HepG2 (cell line): Measurements from ENCODE around the gene MAPK10. TPM values are rescaled to one million over a fixed set of nuclear protein-coding genes. Genes with fewer than 3 reads are reported as not detected.

Experiments used
- HMGA1 ChIP-seq: sonication (generic); formaldehyde crosslinking; conservative IDR thresholded peaks from 2 replicates; pipeline ENCODE4 v1.4.0; 2020; ENCODE audit warnings: missing genetic modification reagents
- KMT2A ChIP-seq: sonication (generic); formaldehyde crosslinking; IDR thresholded peaks from 2 replicates; pipeline ENCODE4 v1.4.0; 2020; ENCODE audit warnings: missing genetic modification reagents
- NFKBIZ ChIP-seq: IDR thresholded peaks from 2 replicates; pipeline ENCODE4 v1.6.1; 2018; ENCODE audit warnings: missing genetic modification reagents, missing compliant biosample characterization
- ZNF230 ChIP-seq: sonication (generic); formaldehyde crosslinking; IDR thresholded peaks from 2 replicates; pipeline ENCODE4 v1.4.0; 2020; ENCODE audit warnings: mild to moderate bottlenecking, missing genetic modification reagents
- ZNF33A ChIP-seq: sonication (generic); formaldehyde crosslinking; IDR thresholded peaks from 2 replicates; pipeline ENCODE4 v1.5.1; 2020; ENCODE audit warnings: missing genetic modification reagents, mild to moderate bottlenecking, moderate library complexity, borderline replicate concordance
- ZNF451 ChIP-seq: sonication (generic); formaldehyde crosslinking; IDR thresholded peaks from 2 replicates; pipeline ENCODE4 v1.5.0; 2020; ENCODE audit warnings: mild to moderate bottlenecking, missing genetic modification reagents
- ZNF879 ChIP-seq: sonication (generic); formaldehyde crosslinking; IDR thresholded peaks from 2 replicates; pipeline ENCODE4 v1.8.1; 2023; ENCODE audit warnings: missing genetic modification reagents
- polyA plus RNA-seq, 8 experiments: library from polyadenylated mRNA; depleted of rRNA in 3 of 8; stranded (reverse) in 7 of 8; unstranded in 1 of 8; fragments of >200 nt; fragmentation: Illumina TruSeq in 4 of 8; extraction: Trizol in 4 of 8; gene quantifications; 2 replicates each; pipeline versions ENCODE4 v1.2.1 to v1.2.3, GENCODE V29; 2011 to 2016; ENCODE audit warnings: low read depth in 4 of 8, missing spikeins in 1 of 8, mixed read lengths in 1 of 8; ENCODE audit not compliant: insufficient read depth in 1 of 8
- total RNA-seq, 5 experiments: library from RNA; depleted of rRNA; stranded (reverse); fragments of >200 nt; fragmentation: Illumina TruSeq; extraction: Trizol; gene quantifications; 2 replicates each; pipeline ENCODE4 v1.2.3, GENCODE V29; 2016; ENCODE audit warnings: low read depth in 1 of 5
- TF ChIP-seq, protein P1 (sequence below): sonication (generic); formaldehyde crosslinking; IDR thresholded peaks from 2 replicates; pipeline ENCODE4 v1.5.1; 2020; ENCODE audit warnings: mild to moderate bottlenecking, missing genetic modification reagents, borderline replicate concordance
- TF ChIP-seq, protein P2 (sequence below): conservative IDR thresholded peaks from 2 replicates; pipeline ENCODE4 v1.6.1; 2018; ENCODE audit warnings: missing genetic modification reagents
- TF ChIP-seq, protein P3 (sequence below): IDR thresholded peaks from 2 replicates; pipeline ENCODE4 v1.6.1; 2016; ENCODE audit warnings: missing compliant biosample characterization, missing genetic modification reagents, borderline replicate concordance
- TF ChIP-seq, protein P4 (sequence below): sonication (generic); formaldehyde crosslinking; IDR thresholded peaks from 2 replicates; pipeline ENCODE4 v1.4.0; 2020; ENCODE audit warnings: low read depth, mild to moderate bottlenecking, missing genetic modification reagents
- TF ChIP-seq, protein P5 (sequence below): sonication (generic); formaldehyde crosslinking; IDR thresholded peaks from 2 replicates; pipeline ENCODE4 v1.4.0; 2020; ENCODE audit warnings: low read depth, mild to moderate bottlenecking, missing genetic modification reagents
- TF ChIP-seq, protein P6 (sequence below): sonication (generic); formaldehyde crosslinking; IDR thresholded peaks from 2 replicates; pipeline ENCODE4 v1.4.0; 2020; ENCODE audit warnings: missing genetic modification reagents, borderline replicate concordance

MAPK10 gene
- total and polyA plus RNA-seq, 2 of the 13 experiments (the other 11 are each of a cell fraction or from before 2014, with no cell fraction given) = not detected

DNA sequence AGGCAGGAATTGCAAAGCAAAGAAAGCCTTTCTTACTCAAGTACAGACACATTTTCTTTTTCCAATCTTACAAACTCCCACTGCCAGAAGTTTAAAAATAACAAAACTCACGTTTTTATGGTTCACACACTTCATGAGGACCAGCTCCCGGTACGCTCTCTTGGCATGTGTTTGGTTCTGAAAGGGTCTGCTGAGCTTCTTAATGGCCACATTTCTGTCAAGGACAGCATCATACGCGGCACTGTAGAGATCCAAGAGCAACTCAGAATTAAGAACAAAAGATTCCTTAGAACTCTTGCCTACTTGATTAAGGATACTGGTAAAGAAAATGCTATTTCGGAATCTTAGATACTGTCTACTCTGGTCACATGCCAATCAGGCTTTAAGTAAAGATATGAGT, 252.7 kb downstream of the MAPK10 start (continued):
- TF ChIP-seq, protein P1, sequence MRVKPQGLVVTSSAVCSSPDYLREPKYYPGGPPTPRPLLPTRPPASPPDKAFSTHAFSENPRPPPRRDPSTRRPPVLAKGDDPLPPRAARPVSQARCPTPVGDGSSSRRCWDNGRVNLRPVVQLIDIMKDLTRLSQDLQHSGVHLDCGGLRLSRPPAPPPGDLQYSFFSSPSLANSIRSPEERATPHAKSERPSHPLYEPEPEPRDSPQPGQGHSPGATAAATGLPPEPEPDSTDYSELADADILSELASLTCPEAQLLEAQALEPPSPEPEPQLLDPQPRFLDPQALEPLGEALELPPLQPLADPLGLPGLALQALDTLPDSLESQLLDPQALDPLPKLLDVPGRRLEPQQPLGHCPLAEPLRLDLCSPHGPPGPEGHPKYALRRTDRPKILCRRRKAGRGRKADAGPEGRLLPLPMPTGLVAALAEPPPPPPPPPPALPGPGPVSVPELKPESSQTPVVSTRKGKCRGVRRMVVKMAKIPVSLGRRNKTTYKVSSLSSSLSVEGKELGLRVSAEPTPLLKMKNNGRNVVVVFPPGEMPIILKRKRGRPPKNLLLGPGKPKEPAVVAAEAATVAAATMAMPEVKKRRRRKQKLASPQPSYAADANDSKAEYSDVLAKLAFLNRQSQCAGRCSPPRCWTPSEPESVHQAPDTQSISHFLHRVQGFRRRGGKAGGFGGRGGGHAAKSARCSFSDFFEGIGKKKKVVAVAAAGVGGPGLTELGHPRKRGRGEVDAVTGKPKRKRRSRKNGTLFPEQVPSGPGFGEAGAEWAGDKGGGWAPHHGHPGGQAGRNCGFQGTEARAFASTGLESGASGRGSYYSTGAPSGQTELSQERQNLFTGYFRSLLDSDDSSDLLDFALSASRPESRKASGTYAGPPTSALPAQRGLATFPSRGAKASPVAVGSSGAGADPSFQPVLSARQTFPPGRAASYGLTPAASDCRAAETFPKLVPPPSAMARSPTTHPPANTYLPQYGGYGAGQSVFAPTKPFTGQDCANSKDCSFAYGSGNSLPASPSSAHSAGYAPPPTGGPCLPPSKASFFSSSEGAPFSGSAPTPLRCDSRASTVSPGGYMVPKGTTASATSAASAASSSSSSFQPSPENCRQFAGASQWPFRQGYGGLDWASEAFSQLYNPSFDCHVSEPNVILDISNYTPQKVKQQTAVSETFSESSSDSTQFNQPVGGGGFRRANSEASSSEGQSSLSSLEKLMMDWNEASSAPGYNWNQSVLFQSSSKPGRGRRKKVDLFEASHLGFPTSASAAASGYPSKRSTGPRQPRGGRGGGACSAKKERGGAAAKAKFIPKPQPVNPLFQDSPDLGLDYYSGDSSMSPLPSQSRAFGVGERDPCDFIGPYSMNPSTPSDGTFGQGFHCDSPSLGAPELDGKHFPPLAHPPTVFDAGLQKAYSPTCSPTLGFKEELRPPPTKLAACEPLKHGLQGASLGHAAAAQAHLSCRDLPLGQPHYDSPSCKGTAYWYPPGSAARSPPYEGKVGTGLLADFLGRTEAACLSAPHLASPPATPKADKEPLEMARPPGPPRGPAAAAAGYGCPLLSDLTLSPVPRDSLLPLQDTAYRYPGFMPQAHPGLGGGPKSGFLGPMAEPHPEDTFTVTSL (CRISPR knock-in tag) = no peak
- TF ChIP-seq ZNF33A (CRISPR knock-in tag) = no peak
- no peak for TF ChIP-seq NFKBIZ (CRISPR knock-in tag)
- no peak for TF ChIP-seq ZNF451 (CRISPR knock-in tag)
- no peak for TF ChIP-seq ZNF230 (CRISPR knock-in tag)
- TF ChIP-seq, protein P2, sequence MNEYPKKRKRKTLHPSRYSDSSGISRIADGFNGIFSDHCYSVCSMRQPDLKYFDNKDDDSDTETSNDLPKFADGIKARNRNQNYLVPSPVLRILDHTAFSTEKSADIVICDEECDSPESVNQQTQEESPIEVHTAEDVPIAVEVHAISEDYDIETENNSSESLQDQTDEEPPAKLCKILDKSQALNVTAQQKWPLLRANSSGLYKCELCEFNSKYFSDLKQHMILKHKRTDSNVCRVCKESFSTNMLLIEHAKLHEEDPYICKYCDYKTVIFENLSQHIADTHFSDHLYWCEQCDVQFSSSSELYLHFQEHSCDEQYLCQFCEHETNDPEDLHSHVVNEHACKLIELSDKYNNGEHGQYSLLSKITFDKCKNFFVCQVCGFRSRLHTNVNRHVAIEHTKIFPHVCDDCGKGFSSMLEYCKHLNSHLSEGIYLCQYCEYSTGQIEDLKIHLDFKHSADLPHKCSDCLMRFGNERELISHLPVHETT (CRISPR knock-in tag) = no peak
- no peak for TF ChIP-seq KMT2A (CRISPR knock-in tag)
- TF ChIP-seq, protein P3, sequence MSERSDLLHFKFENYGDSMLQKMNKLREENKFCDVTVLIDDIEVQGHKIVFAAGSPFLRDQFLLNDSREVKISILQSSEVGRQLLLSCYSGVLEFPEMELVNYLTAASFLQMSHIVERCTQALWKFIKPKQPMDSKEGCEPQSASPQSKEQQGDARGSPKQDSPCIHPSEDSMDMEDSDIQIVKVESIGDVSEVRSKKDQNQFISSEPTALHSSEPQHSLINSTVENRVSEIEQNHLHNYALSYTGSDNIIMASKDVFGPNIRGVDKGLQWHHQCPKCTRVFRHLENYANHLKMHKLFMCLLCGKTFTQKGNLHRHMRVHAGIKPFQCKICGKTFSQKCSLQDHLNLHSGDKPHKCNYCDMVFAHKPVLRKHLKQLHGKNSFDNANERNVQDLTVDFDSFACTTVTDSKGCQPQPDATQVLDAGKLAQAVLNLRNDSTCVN (CRISPR knock-in tag) = no peak
- TF ChIP-seq, protein P4, sequence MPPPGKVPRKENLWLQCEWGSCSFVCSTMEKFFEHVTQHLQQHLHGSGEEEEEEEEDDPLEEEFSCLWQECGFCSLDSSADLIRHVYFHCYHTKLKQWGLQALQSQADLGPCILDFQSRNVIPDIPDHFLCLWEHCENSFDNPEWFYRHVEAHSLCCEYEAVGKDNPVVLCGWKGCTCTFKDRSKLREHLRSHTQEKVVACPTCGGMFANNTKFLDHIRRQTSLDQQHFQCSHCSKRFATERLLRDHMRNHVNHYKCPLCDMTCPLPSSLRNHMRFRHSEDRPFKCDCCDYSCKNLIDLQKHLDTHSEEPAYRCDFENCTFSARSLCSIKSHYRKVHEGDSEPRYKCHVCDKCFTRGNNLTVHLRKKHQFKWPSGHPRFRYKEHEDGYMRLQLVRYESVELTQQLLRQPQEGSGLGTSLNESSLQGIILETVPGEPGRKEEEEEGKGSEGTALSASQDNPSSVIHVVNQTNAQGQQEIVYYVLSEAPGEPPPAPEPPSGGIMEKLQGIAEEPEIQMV (CRISPR knock-in tag) = no peak
- TF ChIP-seq, protein P5, sequence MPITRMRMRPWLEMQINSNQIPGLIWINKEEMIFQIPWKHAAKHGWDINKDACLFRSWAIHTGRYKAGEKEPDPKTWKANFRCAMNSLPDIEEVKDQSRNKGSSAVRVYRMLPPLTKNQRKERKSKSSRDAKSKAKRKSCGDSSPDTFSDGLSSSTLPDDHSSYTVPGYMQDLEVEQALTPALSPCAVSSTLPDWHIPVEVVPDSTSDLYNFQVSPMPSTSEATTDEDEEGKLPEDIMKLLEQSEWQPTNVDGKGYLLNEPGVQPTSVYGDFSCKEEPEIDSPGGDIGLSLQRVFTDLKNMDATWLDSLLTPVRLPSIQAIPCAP (CRISPR knock-in tag) = no peak
- TF ChIP-seq, protein P6, sequence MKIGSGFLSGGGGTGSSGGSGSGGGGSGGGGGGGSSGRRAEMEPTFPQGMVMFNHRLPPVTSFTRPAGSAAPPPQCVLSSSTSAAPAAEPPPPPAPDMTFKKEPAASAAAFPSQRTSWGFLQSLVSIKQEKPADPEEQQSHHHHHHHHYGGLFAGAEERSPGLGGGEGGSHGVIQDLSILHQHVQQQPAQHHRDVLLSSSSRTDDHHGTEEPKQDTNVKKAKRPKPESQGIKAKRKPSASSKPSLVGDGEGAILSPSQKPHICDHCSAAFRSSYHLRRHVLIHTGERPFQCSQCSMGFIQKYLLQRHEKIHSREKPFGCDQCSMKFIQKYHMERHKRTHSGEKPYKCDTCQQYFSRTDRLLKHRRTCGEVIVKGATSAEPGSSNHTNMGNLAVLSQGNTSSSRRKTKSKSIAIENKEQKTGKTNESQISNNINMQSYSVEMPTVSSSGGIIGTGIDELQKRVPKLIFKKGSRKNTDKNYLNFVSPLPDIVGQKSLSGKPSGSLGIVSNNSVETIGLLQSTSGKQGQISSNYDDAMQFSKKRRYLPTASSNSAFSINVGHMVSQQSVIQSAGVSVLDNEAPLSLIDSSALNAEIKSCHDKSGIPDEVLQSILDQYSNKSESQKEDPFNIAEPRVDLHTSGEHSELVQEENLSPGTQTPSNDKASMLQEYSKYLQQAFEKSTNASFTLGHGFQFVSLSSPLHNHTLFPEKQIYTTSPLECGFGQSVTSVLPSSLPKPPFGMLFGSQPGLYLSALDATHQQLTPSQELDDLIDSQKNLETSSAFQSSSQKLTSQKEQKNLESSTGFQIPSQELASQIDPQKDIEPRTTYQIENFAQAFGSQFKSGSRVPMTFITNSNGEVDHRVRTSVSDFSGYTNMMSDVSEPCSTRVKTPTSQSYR (CRISPR knock-in tag) = no peak
- TF ChIP-seq HMGA1 (CRISPR knock-in tag) = no peak
- no peak for TF ChIP-seq ZNF879 (CRISPR knock-in tag)
